WTC11 (cell line): ENCODE results near the gene FFAR3.

Source experiments
- CREB1 ChIP-seq: sonication (generic); formaldehyde crosslinking; IDR thresholded peaks from 2 replicates; pipeline ENCODE4 v1.8.0; 2023; ENCODE audit warnings: mild to moderate bottlenecking, missing genetic modification reagents
- CTCF ChIP-seq: fragments of 200-600 bp; IDR thresholded peaks from 2 replicates; pipeline ENCODE4 v1.8.0; 2022; ENCODE audit warnings: antibody characterized with exemption
- ESRRA ChIP-seq: sonication (generic); formaldehyde crosslinking; IDR thresholded peaks from 2 replicates; pipeline ENCODE4 v1.8.1; 2022; ENCODE audit warnings: mild to moderate bottlenecking, missing genetic modification reagents, borderline replicate concordance
- ETV6 ChIP-seq: sonication (generic); formaldehyde crosslinking; IDR thresholded peaks from 2 replicates; pipeline ENCODE4 v1.8.1; 2022; ENCODE audit warnings: mild to moderate bottlenecking, missing genetic modification reagents
- GABPB1 ChIP-seq: sonication (generic); formaldehyde crosslinking; IDR thresholded peaks from 2 replicates; pipeline ENCODE4 v1.8.1; 2023; ENCODE audit warnings: mild to moderate bottlenecking, missing genetic modification reagents
- HMGXB4 ChIP-seq: sonication (generic); formaldehyde crosslinking; IDR thresholded peaks from 2 replicates; pipeline ENCODE4 v1.8.1; 2023; ENCODE audit warnings: mild to moderate bottlenecking, moderate library complexity, missing genetic modification reagents
- RORB ChIP-seq: fragments of 250-450 bp; sonication (Bioruptor Pico); IDR thresholded peaks from 2 replicates; pipeline ENCODE4 v1.9.0; 2021; ENCODE audit warnings: mild to moderate bottlenecking
- ZNF138 ChIP-seq: sonication (generic); formaldehyde crosslinking; conservative IDR thresholded peaks from 2 replicates; pipeline ENCODE4 v1.8.1; 2022; ENCODE audit warnings: mild to moderate bottlenecking, moderate library complexity, missing genetic modification reagents
- TF ChIP-seq, protein P1 (sequence below): fragments of 250-450 bp; sonication (Bioruptor Pico); IDR thresholded peaks from 2 replicates; pipeline ENCODE4 v1.9.0; 2021; ENCODE audit warnings: mild to moderate bottlenecking
- TF ChIP-seq, protein P2 (sequence below): fragments of 250-450 bp; sonication (Bioruptor Pico); IDR thresholded peaks from 2 replicates; pipeline ENCODE4 v1.9.0; 2021; ENCODE audit warnings: mild to moderate bottlenecking, borderline replicate concordance
- TF ChIP-seq, protein P3 (sequence below): sonication (generic); formaldehyde crosslinking; IDR thresholded peaks from 2 replicates; pipeline ENCODE4 v1.8.1; 2022; ENCODE audit warnings: mild to moderate bottlenecking, missing genetic modification reagents, moderate library complexity, borderline replicate concordance

DNA sequence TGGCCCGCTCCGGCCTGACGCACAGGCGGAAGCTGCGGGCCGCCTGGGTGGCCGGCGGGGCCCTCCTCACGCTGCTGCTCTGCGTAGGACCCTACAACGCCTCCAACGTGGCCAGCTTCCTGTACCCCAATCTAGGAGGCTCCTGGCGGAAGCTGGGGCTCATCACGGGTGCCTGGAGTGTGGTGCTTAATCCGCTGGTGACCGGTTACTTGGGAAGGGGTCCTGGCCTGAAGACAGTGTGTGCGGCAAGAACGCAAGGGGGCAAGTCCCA lies 6.1 kb upstream of the FFAR3 start:
- TF ChIP-seq ZNF138: no peak
- no peak for TF ChIP-seq RORB (CRISPR knock-in tag)
- TF ChIP-seq CTCF: no peak
- TF ChIP-seq HMGXB4 (CRISPR knock-in tag): no peak
- no peak for TF ChIP-seq ESRRA (CRISPR knock-in tag)
- TF ChIP-seq, protein P1, sequence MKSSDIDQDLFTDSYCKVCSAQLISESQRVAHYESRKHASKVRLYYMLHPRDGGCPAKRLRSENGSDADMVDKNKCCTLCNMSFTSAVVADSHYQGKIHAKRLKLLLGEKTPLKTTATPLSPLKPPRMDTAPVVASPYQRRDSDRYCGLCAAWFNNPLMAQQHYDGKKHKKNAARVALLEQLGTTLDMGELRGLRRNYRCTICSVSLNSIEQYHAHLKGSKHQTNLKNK (CRISPR knock-in tag): no peak
- no peak for TF ChIP-seq GABPB1 (CRISPR knock-in tag)
- TF ChIP-seq ETV6 (CRISPR knock-in tag): no peak
- TF ChIP-seq, protein P2, sequence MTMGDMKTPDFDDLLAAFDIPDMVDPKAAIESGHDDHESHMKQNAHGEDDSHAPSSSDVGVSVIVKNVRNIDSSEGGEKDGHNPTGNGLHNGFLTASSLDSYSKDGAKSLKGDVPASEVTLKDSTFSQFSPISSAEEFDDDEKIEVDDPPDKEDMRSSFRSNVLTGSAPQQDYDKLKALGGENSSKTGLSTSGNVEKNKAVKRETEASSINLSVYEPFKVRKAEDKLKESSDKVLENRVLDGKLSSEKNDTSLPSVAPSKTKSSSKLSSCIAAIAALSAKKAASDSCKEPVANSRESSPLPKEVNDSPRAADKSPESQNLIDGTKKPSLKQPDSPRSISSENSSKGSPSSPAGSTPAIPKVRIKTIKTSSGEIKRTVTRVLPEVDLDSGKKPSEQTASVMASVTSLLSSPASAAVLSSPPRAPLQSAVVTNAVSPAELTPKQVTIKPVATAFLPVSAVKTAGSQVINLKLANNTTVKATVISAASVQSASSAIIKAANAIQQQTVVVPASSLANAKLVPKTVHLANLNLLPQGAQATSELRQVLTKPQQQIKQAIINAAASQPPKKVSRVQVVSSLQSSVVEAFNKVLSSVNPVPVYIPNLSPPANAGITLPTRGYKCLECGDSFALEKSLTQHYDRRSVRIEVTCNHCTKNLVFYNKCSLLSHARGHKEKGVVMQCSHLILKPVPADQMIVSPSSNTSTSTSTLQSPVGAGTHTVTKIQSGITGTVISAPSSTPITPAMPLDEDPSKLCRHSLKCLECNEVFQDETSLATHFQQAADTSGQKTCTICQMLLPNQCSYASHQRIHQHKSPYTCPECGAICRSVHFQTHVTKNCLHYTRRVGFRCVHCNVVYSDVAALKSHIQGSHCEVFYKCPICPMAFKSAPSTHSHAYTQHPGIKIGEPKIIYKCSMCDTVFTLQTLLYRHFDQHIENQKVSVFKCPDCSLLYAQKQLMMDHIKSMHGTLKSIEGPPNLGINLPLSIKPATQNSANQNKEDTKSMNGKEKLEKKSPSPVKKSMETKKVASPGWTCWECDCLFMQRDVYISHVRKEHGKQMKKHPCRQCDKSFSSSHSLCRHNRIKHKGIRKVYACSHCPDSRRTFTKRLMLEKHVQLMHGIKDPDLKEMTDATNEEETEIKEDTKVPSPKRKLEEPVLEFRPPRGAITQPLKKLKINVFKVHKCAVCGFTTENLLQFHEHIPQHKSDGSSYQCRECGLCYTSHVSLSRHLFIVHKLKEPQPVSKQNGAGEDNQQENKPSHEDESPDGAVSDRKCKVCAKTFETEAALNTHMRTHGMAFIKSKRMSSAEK: no peak
- TF ChIP-seq CREB1 (CRISPR knock-in tag): no peak
- TF ChIP-seq, protein P3, sequence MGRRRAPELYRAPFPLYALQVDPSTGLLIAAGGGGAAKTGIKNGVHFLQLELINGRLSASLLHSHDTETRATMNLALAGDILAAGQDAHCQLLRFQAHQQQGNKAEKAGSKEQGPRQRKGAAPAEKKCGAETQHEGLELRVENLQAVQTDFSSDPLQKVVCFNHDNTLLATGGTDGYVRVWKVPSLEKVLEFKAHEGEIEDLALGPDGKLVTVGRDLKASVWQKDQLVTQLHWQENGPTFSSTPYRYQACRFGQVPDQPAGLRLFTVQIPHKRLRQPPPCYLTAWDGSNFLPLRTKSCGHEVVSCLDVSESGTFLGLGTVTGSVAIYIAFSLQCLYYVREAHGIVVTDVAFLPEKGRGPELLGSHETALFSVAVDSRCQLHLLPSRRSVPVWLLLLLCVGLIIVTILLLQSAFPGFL (CRISPR knock-in tag): no peak
